CD14-positive monocyte (primary cell): Measurements from ENCODE around the gene MCFD2. TPM values are rescaled to one million over a fixed set of nuclear protein-coding genes. Genes with fewer than 3 reads are reported as not detected.
A peak's percentile ranks its signal among the peaks of the same experiment; 100 is the strongest.

Source experiments
- DNase-seq, 3 donors: peaks; one replicate each; pipeline ENCODE4 v3.0.0-alpha.2; 2011 to 2022
- H2AFZ ChIP-seq: 2 replicates; pipeline ENCODE4 v1.6.0; 2012; ENCODE audit warnings: mild to moderate bottlenecking, low read depth, low read length, inconsistent platforms; ENCODE audit not compliant: insufficient read depth, poor library complexity, severe bottlenecking
- H3K27ac ChIP-seq, 2 donors: 1 replicate in 1 of 2; 2 replicates in 1 of 2; pipeline ENCODE4 v1.5.1; 2012 to 2013; ENCODE audit warnings: low read length in 2 of 2, control low read depth in 1 of 2, inconsistent platforms in 1 of 2, low read depth in 1 of 2, mild to moderate bottlenecking in 1 of 2
- H3K27me3 ChIP-seq, 2 donors: one replicate each; pipeline versions ENCODE4 v1.6.0 to v1.6.1; 2011 to 2013; ENCODE audit warnings: low read length in 2 of 2; ENCODE audit not compliant: control insufficient read depth in 2 of 2, insufficient read depth in 2 of 2
- H3K36me3 ChIP-seq, 2 donors: replicated peaks in 1 of 2; 1 replicate in 1 of 2; 2 replicates in 1 of 2; pipeline versions ENCODE4 v1.5.1 to v1.6.1; 2012 to 2013; ENCODE audit warnings: low read length in 2 of 2, control low read depth in 1 of 2, inconsistent platforms in 1 of 2, mild to moderate bottlenecking in 1 of 2; ENCODE audit not compliant: insufficient read depth in 2 of 2, control insufficient read depth in 1 of 2
- H3K4me1 ChIP-seq, 2 donors: 1 replicate in 1 of 2; 2 replicates in 1 of 2; pipeline versions ENCODE4 v1.5.1 to v1.6.1; 2012 to 2013; ENCODE audit warnings: low read length in 2 of 2, control low read depth in 1 of 2, inconsistent platforms in 1 of 2, mild to moderate bottlenecking in 1 of 2, moderate library complexity in 1 of 2; ENCODE audit not compliant: insufficient read depth in 2 of 2, control insufficient read depth in 1 of 2
- H3K4me2 ChIP-seq: replicated peaks from 2 replicates; pipeline ENCODE3; 2012; ENCODE audit warnings: low read length, moderate library complexity, mild to moderate bottlenecking; ENCODE audit not compliant: poor library complexity, severe bottlenecking; ENCODE audit errors: extremely low read depth
- H3K4me3 ChIP-seq, 3 experiments: fragments of 200-600 bp in 1 of 3; sonication (generic) in 1 of 3; replicated peaks in 1 of 3; 1 replicate in 2 of 3; 2 replicates in 1 of 3; pipeline ENCODE4 v1.5.1; 2011 to 2013; ENCODE audit warnings: low read length in 3 of 3, mild to moderate bottlenecking in 3 of 3, control low read depth in 2 of 3, low read depth in 2 of 3, inconsistent platforms in 1 of 3, moderate library complexity in 1 of 3
- H3K79me2 ChIP-seq: 2 replicates; pipeline ENCODE4 v1.6.0; 2012; ENCODE audit warnings: mild to moderate bottlenecking, control low read depth, inconsistent platforms, low read length, moderate library complexity; ENCODE audit not compliant: insufficient read depth
- H3K9ac ChIP-seq: 2 replicates; pipeline ENCODE4 v1.6.0; 2017; ENCODE audit warnings: low read length, mild to moderate bottlenecking; ENCODE audit not compliant: insufficient read depth, poor library complexity, severe bottlenecking
- H3K9me3 ChIP-seq, 2 donors: replicated peaks in 1 of 2; 1 replicate in 1 of 2; 2 replicates in 1 of 2; pipeline versions ENCODE4 v1.5.1 to v1.6.1; 2012 to 2013; ENCODE audit warnings: low read length in 2 of 2, control low read depth in 1 of 2; ENCODE audit not compliant: control insufficient read depth in 1 of 2, insufficient read depth in 1 of 2
- H4K20me1 ChIP-seq: 2 replicates; pipeline ENCODE4 v1.6.0; 2012; ENCODE audit warnings: mild to moderate bottlenecking, low read length, control low read depth, moderate library complexity; ENCODE audit not compliant: insufficient read depth
- H3K27ac Mint-ChIP-seq, 7 donors: one replicate each; pipeline ENCODE4 v1.8.0; 2020; ENCODE audit warnings: mild to moderate bottlenecking in 7 of 7, mixed read lengths in 7 of 7, moderate library complexity in 6 of 7, inconsistent platforms in 2 of 7
- H3K27me3 Mint-ChIP-seq, 3 donors: one replicate each; pipeline ENCODE4 v1.8.0; 2021 to 2022; ENCODE audit warnings: low read depth in 3 of 3, mild to moderate bottlenecking in 3 of 3, mixed read lengths in 3 of 3, moderate library complexity in 3 of 3, inconsistent platforms in 1 of 3
- H3K36me3 Mint-ChIP-seq, 2 donors: one replicate each; pipeline ENCODE4 v1.8.0; 2020; ENCODE audit warnings: mixed read lengths in 2 of 2, inconsistent platforms in 1 of 2, mild to moderate bottlenecking in 1 of 2
- H3K4me1 Mint-ChIP-seq: one replicate; pipeline ENCODE4 v1.8.0; 2020; ENCODE audit warnings: mild to moderate bottlenecking, mixed read lengths
- H3K4me3 Mint-ChIP-seq, 2 donors: one replicate each; pipeline ENCODE4 v1.8.0; 2020; ENCODE audit warnings: mild to moderate bottlenecking in 2 of 2, mixed read lengths in 2 of 2, moderate library complexity in 1 of 2
- H3K9me3 Mint-ChIP-seq, 7 donors: one replicate each; pipeline ENCODE4 v1.8.0; 2020 to 2022; ENCODE audit warnings: mixed read lengths in 7 of 7, mild to moderate bottlenecking in 6 of 7, moderate library complexity in 6 of 7, inconsistent platforms in 2 of 7
- whole genome bisulfite sequencing: methylation state at CpG from one replicate; pipeline ENCODE4 v1.1.5; 2013; ENCODE audit warnings: missing lambda C conversion rate; ENCODE audit not compliant: insufficient coverage; 5-methylcytosine and 5-hydroxymethylcytosine counted together
- intact Hi-C, 2 donors: fragments of 100-400 bp; cut with micrococcal nuclease; formaldehyde crosslinking; loops; one replicate each; pipeline versions ENCODE4 v1.15.0 to v1.15.1; 2023
- polyA plus RNA-seq, 3 donors: library from polyadenylated mRNA; depleted of rRNA in 1 of 3; unstranded in 2 of 3; stranded (reverse) in 1 of 3; fragments of 300-500 nt in 2 of 3; fragments of >200 nt in 1 of 3; fragmentation: Illumina TruSeq in 2 of 3; gene quantifications; 1 replicate in 2 of 3; 2 replicates in 1 of 3; pipeline ENCODE4 v1.2.3, GENCODE V29; 2012 to 2021
- TF ChIP-seq, protein P1 (sequence below): fragments of 200-600 bp; IDR thresholded peaks from one replicate; pipeline ENCODE4 v1.8.0; 2022; ENCODE audit warnings: antibody characterized with exemption, mild to moderate bottlenecking

The MCFD2 gene
- polyA plus RNA-seq, 3 donors: 23.8 to 38.5 (median 33.6) TPM

DNA sequence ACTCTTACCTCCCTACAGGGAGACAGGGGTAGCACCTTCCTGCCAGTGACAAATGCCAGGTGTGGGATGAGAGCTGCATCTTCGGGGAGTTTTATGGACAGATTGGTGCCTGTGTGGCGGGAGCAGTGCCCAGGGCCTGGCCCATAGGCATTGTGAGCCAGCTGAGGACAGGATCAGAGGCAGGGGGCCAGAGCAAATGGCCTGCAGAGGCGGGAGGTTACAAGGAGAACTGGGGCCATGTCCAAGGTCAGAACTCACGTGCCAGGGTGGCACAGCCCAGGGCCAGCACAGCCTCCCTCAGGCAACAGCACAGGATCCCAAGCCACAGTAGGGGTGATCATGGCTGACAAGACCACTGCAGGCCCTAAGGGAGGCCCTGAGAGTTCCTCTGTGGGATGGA lies 40.2 kb upstream of the MCFD2 start:
- H3K4me1 Mint-ChIP-seq: peaks cover 25% of the 10 kb centered on the region
- Histone ChIP-seq H3K9me3 (no peaks in the 10 kb centered on the region), H3K79me2 (peaks cover 100% of the 10 kb centered on the region), H2AFZ (no peak overlapping the region), H3K4me1 (peaks cover 13% of the 10 kb centered on the region in 2 donors), H3K9ac (no peak overlapping the region), H3K4me2 (no peak overlapping the region), H3K27me3 (no peaks in the 10 kb centered on the region), H4K20me1 (peaks cover 99% of the 10 kb centered on the region), H3K4me3 (no peak overlapping the region), H3K27ac (peak overlapping the region; percentile 11 to 59), H3K36me3 (peaks cover 85 to 99% of the 10 kb centered on the region in 2 donors)
- intact Hi-C loops: no loop called here
- 100% methylated on average over 4 of the region's 4 CpGs for WGBS
- DNase-seq: no peak
- TF ChIP-seq, protein P1, sequence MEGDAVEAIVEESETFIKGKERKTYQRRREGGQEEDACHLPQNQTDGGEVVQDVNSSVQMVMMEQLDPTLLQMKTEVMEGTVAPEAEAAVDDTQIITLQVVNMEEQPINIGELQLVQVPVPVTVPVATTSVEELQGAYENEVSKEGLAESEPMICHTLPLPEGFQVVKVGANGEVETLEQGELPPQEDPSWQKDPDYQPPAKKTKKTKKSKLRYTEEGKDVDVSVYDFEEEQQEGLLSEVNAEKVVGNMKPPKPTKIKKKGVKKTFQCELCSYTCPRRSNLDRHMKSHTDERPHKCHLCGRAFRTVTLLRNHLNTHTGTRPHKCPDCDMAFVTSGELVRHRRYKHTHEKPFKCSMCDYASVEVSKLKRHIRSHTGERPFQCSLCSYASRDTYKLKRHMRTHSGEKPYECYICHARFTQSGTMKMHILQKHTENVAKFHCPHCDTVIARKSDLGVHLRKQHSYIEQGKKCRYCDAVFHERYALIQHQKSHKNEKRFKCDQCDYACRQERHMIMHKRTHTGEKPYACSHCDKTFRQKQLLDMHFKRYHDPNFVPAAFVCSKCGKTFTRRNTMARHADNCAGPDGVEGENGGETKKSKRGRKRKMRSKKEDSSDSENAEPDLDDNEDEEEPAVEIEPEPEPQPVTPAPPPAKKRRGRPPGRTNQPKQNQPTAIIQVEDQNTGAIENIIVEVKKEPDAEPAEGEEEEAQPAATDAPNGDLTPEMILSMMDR: no peak
- H3K27me3 Mint-ChIP-seq: peaks cover 0 to 1% (median 0%) of the 10 kb centered on the region in 3 donors
- peaks cover 0 to 2% (median 0%) of the 10 kb centered on the region in 7 donors for H3K9me3 Mint-ChIP-seq
- peak overlapping the region in 5 of 7 donors; percentile 59 to 88 (median 76) for H3K27ac Mint-ChIP-seq
- no peak overlapping the region for H3K4me3 Mint-ChIP-seq
- H3K36me3 Mint-ChIP-seq: peaks cover 92 to 98% of the 10 kb centered on the region in 2 donors

DNA sequence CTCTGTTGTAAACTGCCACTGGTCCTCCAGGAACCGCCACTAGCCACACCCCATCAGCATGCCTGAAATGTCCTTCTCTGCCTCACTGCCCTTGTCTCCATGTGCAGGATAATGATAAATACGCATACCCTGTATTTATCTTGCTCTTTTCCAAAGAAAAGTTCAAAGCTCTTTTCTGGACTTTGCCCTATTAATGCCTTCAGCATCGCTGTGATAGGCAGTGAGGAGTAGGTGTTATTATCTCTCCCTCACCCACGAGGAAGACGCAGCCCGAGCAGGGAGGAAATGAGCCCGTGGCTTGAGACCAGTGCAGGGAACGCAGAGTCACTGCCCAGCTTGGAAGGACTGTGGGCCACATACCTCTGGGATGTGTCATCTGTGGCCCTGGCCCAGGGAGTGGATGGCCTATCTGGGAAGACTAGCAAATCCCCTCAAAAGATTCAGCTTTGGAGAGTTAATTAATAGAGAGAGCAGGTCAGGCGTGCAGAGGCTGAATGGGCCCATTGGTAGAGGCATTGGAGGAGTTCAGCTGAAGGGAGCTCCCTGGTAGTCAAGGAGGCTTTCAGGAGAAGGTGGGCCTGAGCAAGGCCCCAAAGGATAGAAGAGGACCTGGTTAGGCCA lies 39.5 kb upstream of the MCFD2 start:
- peaks cover 20% of the 10 kb centered on the region in 2 donors for H3K4me1 ChIP-seq
- H3K4me3 Mint-ChIP-seq: no peak overlapping the region
- no peak overlapping the region for H3K4me3 ChIP-seq
- intact Hi-C loops: no loop called here
- H3K36me3 Mint-ChIP-seq: peaks cover 92 to 97% of the 10 kb centered on the region in 2 donors
- peaks cover 100% of the 10 kb centered on the region for H3K79me2 ChIP-seq
- H3K9me3 ChIP-seq: no peaks in the 10 kb centered on the region
- peak overlapping the region in 1 of 2 donors; percentile 59 for H3K27ac ChIP-seq
- 58% methylated on average over 4 of the region's 9 CpGs for WGBS
- no peak overlapping the region for H3K9ac ChIP-seq
- TF ChIP-seq, protein P1: no peak
- DNase-seq: no peak
- no peak overlapping the region for H2AFZ ChIP-seq
- H4K20me1 ChIP-seq: peaks cover 99% of the 10 kb centered on the region
- H3K4me1 Mint-ChIP-seq: peaks cover 30% of the 10 kb centered on the region
- H3K36me3 ChIP-seq: peaks cover 78 to 99% of the 10 kb centered on the region in 2 donors
- H3K9me3 Mint-ChIP-seq: peaks cover 0 to 2% (median 0%) of the 10 kb centered on the region in 7 donors
- H3K27me3 Mint-ChIP-seq: no peaks in the 10 kb centered on the region
- H3K4me2 ChIP-seq: no peak overlapping the region
- peak overlapping the region in 6 of 7 donors; percentile 11 to 87 (median 78) for H3K27ac Mint-ChIP-seq
- H3K27me3 ChIP-seq: no peaks in the 10 kb centered on the region
